Measurements from ENCODE around the gene CLDND1. TPM values are rescaled to one million over a fixed set of nuclear protein-coding genes. Genes with fewer than 3 reads are reported as not detected.

Gene CLDND1
- total RNA-seq, 1 experiment from 2014 or later = 77.3 TPM

GRCh38 chr3:98557324-98558010, 34.8 kb upstream of the CLDND1 start:
- BruUV-seq (replicated peaks) = no TSS peak
- ChIA-PET CTCF (no interaction called here), POLR2A (no interaction called here)
- no peak for DNase-seq (ENCODE audit: low read depth, low spot score)
- Histone ChIP-seq H3K27ac (ENCODE audit: low read length) (no peak overlapping the region), H3K36me3 (ENCODE audit: control insufficient read depth, insufficient read depth, low read length) (no peaks in the 10 kb centered on the region), H3K27me3 (ENCODE audit: control insufficient read depth, insufficient read depth, low read length) (peaks cover 11% of the 10 kb centered on the region; the same call in 1 of the 2 replicates), H3K4me1 (ENCODE audit: control insufficient read depth, insufficient read depth, low read length) (no peaks in the 10 kb centered on the region), H3K4me3 (ENCODE audit: low read depth in 2 of 2, low read length in 2 of 2) (no peak overlapping the region), H3K9me3 (ENCODE audit: control insufficient read depth, insufficient read depth, low read depth, low read length) (no peaks in the 10 kb centered on the region)
- TF ChIP-seq SIN3A (IDR thresholded peaks at IDR 0.05; ENCODE audit: borderline replicate concordance, insufficient read depth, low read depth, low read length) = no peak
- no peak for TF ChIP-seq TCF7L2 (IDR thresholded peaks at IDR 0.05; ENCODE audit: low read depth, low read length)
- TF ChIP-seq CTCF (IDR thresholded peaks at IDR 0.05) = no peak
- no peak for TF ChIP-seq REST (IDR thresholded peaks at IDR 0.05; ENCODE audit: insufficient read depth in 1 of 2, low read depth in 2 of 2, low read length in 1 of 2)
- no peak for TF ChIP-seq POLR2AphosphoS5 (IDR thresholded peaks at IDR 0.05; ENCODE audit: low read depth, low read length)
- intact Hi-C loops (cut with micrococcal nuclease; ENCODE audit: unreplicated experiment) = no loop called here
- in situ Hi-C loops (cut with HindIII; ENCODE audit: low pct_unique_long_range_greater_than_20kb, low sequenced_read_pairs) = no loop called here
- no peak for ATAC-seq

DNA sequence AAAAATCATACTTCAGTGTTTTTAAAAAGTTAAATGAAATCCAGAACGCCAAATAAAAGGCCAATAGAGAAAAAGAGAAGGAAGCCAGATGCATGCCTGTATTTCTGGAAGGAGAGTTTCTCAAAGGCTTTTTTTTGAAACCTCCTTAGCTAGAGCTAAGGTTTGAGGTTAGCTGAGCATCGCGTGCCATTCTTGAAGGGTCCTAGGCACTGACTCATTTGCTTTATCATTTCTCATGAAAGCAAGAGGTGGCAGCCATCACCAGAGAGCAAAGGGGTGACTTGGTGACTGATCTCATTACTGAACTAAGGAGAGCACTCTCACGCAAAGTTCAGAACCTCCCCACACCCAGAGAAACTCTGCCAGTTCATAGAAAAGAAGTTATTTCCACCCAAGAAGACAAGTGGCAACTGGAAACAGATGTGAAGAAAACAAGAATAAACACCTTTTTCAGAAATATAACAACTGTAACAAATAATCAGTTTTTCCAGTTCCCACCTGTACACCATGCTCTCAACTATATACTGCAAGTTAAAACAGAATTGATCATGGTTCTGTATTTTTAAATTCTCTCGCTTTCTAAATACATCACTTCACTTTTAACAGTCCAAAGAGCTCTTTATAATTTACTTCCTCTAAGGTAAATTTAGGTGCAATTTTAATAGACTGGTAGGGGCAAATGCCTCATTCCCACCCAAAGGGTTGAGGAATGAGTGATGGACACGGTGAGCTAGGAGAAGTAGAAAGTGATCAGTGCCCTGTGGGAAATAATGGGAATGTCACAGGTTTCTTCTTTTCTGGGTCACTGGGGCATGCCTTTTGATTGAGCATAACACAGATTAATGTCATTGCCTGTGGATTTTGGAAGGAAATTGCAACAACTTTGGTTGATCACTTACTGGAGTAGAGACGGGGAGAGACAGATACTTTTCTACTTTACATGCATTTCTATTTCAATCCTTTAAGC, 33.7 kb upstream of the CLDND1 start:
- in situ Hi-C loops (cut with HindIII; ENCODE audit: low pct_unique_long_range_greater_than_20kb, low sequenced_read_pairs) = no loop called here
- TF ChIP-seq CTCF (IDR thresholded peaks at IDR 0.05) (no peak), TCF7L2 (IDR thresholded peaks at IDR 0.05; ENCODE audit: low read depth, low read length) (no peak), REST (IDR thresholded peaks at IDR 0.05; ENCODE audit: insufficient read depth in 1 of 2, low read depth in 2 of 2, low read length in 1 of 2) (no peak), POLR2AphosphoS5 (IDR thresholded peaks at IDR 0.05; ENCODE audit: low read depth, low read length) (no peak), SIN3A (IDR thresholded peaks at IDR 0.05; ENCODE audit: borderline replicate concordance, insufficient read depth, low read depth, low read length) (no peak)
- no peak overlapping the region for H3K27ac ChIP-seq (ENCODE audit: low read length)
- ATAC-seq = no peak
- BruUV-seq (replicated peaks) = no TSS peak
- H3K36me3 ChIP-seq (ENCODE audit: control insufficient read depth, insufficient read depth, low read length) = no peaks in the 10 kb centered on the region
- intact Hi-C loops (cut with micrococcal nuclease; ENCODE audit: unreplicated experiment) = no loop called here
- CTCF ChIA-PET = no interaction called here
- no peak overlapping the region for H3K4me3 ChIP-seq (ENCODE audit: low read depth in 2 of 2, low read length in 2 of 2)
- DNase-seq (ENCODE audit: low read depth, low spot score) = no peak
- H3K9me3 ChIP-seq (ENCODE audit: control insufficient read depth, insufficient read depth, low read depth, low read length) = no peaks in the 10 kb centered on the region
- peaks cover 11% of the 10 kb centered on the region; the same call in 1 of the 2 replicates for H3K27me3 ChIP-seq (ENCODE audit: control insufficient read depth, insufficient read depth, low read length)
- no peaks in the 10 kb centered on the region for H3K4me1 ChIP-seq (ENCODE audit: control insufficient read depth, insufficient read depth, low read length)
- POLR2A ChIA-PET = no interaction called here

Measured in Panc1 (cell line).